NK-92 (cell line): ENCODE measurements around the gene ZDHHC11.
"Not testable (repeated sequence)": the region's sequence is repeated elsewhere in the genome, so short reads cannot be mapped to it uniquely, and the experiment has no call there.

Experiments used
- DNase-seq: peaks from one replicate; lab custom pipeline; 2025; ENCODE audit not compliant: unreplicated experiment; lab: John Stamatoyannopoulos, UW

The ZDHHC11 gene

GRCh38 chr5:845676-846601, 4.8 kb downstream of the ZDHHC11 start:
- not testable (repeated sequence) for DNase-seq

- DNase-seq: not testable (repeated sequence)
Measured at GRCh38 chr5:845031-845675, 5.6 kb downstream of the ZDHHC11 start.

- DNase-seq: not testable (repeated sequence)
Measured at GRCh38 chr5:844426-844825, 6.4 kb downstream of the ZDHHC11 start.

- DNase-seq: not testable (repeated sequence)
Measured at GRCh38 chr5:843926-844325, 6.9 kb downstream of the ZDHHC11 start.

- DNase-seq: not testable (repeated sequence)
Measured at GRCh38 chr5:843371-843770, 7.4 kb downstream of the ZDHHC11 start.

GRCh38 chr5:842402-843221, 8.2 kb downstream of the ZDHHC11 start:
- not testable (repeated sequence) for DNase-seq

- not testable (repeated sequence) for DNase-seq
Measured at GRCh38 chr5:841531-842401, 9.0 kb downstream of the ZDHHC11 start.

- DNase-seq: not testable (repeated sequence)
Measured at GRCh38 chr5:840974-841435, 9.8 kb downstream of the ZDHHC11 start.

GRCh38 chr5:840118-840973, 10.4 kb downstream of the ZDHHC11 start:
- DNase-seq: not testable (repeated sequence)

- DNase-seq: not testable (repeated sequence)
Measured at GRCh38 chr5:838431-838851, 12.3 kb downstream of the ZDHHC11 start.

- not testable (repeated sequence) for DNase-seq
Measured at GRCh38 chr5:837621-838121, 13.1 kb downstream of the ZDHHC11 start.

GRCh38 chr5:835933-836612, 14.7 kb downstream of the ZDHHC11 start:
- not testable (repeated sequence) for DNase-seq

- not testable (repeated sequence) for DNase-seq
Measured at GRCh38 chr5:834013-834412, 16.8 kb downstream of the ZDHHC11 start.

GRCh38 chr5:828194-828593, 22.6 kb downstream of the ZDHHC11 start:
- DNase-seq: not testable (repeated sequence)

GRCh38 chr5:825544-825943, 25.2 kb downstream of the ZDHHC11 start:
- not testable (repeated sequence) for DNase-seq

GRCh38 chr5:821504-821903, 29.3 kb downstream of the ZDHHC11 start:
- DNase-seq: no peak

- no peak for DNase-seq
Measured at GRCh38 chr5:820245-820644, 30.5 kb downstream of the ZDHHC11 start.

- no peak for DNase-seq
Measured at GRCh38 chr5:819078-819477, 31.7 kb downstream of the ZDHHC11 start.
